IMR-90 (cell line): Measurements from ENCODE around the gene H2AZ1. TPM values are rescaled to one million over a fixed set of nuclear protein-coding genes. Genes with fewer than 3 reads are reported as not detected.

Source experiments
- ATAC-seq: fragments of 200-7000 bp; cut with Tn5 transposase; 2 replicates; pipeline ENCODE4 v1.9.1; 2020; ENCODE audit warnings: low read depth, mild to moderate bottlenecking, moderate library complexity
- BruUV-seq: library from RNA; stranded (reverse); fragments of 400-500 nt; replicated peaks from 2 replicates; lab custom pipeline; 2021; lab: Mats Ljungman, UMichigan
- CTCF ChIA-PET: fragments of 300-600 bp; formaldehyde crosslinking; extraction: SDS; loops from one replicate; lab custom pipeline; 2021; ENCODE audit warnings: antibody characterized with exemption; lab: Yijun Ruan, JAX
- POLR2A ChIA-PET: fragments of 300-600 bp; sonication (Branson Sonifier 250); formaldehyde crosslinking; loops from one replicate; lab custom pipeline; 2022; ENCODE audit warnings: antibody characterized with exemption; ENCODE audit not compliant: unreplicated experiment; lab: Charles Lee
- DNase-seq: peaks from one replicate; pipeline ENCODE4 v3.0.0; 2013
- H2AFZ ChIP-seq: replicated peaks from 2 replicates; pipeline ENCODE3; 2013; ENCODE audit warnings: low read length, mild to moderate bottlenecking; ENCODE audit not compliant: poor library complexity
- H2AK5ac ChIP-seq: 2 replicates; pipeline ENCODE4 v1.6.1; 2013; ENCODE audit warnings: low read depth, low read length, inconsistent platforms
- H2AK9ac ChIP-seq: replicated peaks from 2 replicates; pipeline ENCODE3; 2013; ENCODE audit warnings: mild to moderate bottlenecking, low read depth, low read length, moderate library complexity; ENCODE audit not compliant: poor library complexity
- H2BK120ac ChIP-seq: 2 replicates; pipeline ENCODE4 v1.6.1; 2013; ENCODE audit warnings: low read depth, low read length, inconsistent platforms
- H2BK15ac ChIP-seq: 3 replicates; pipeline ENCODE4 v1.6.1; 2013; ENCODE audit warnings: low read depth, low read length, inconsistent platforms
- H2BK20ac ChIP-seq: 2 replicates; pipeline ENCODE4 v1.6.1; 2013; ENCODE audit warnings: low read depth, mild to moderate bottlenecking, inconsistent platforms, low read length, moderate library complexity
- H2BK5ac ChIP-seq: 2 replicates; pipeline ENCODE4 v1.6.1; 2013; ENCODE audit warnings: mild to moderate bottlenecking, low read depth, low read length, inconsistent platforms; ENCODE audit not compliant: poor library complexity, severe bottlenecking
- H3K14ac ChIP-seq: replicated peaks from 2 replicates; pipeline ENCODE4 v1.6.1; 2013; ENCODE audit warnings: low read depth, low read length, inconsistent platforms
- H3K18ac ChIP-seq: 2 replicates; pipeline ENCODE4 v1.6.1; 2013; ENCODE audit warnings: low read depth, low read length, control low read depth
- H3K23ac ChIP-seq: 2 replicates; pipeline ENCODE4 v1.6.1; 2013; ENCODE audit warnings: low read depth, low read length, inconsistent platforms
- H3K27ac ChIP-seq: 2 replicates; pipeline ENCODE4 v1.5.1; 2013; ENCODE audit warnings: mild to moderate bottlenecking, control low read depth, low read length; ENCODE audit not compliant: insufficient read depth
- H3K27me3 ChIP-seq: 2 replicates; pipeline ENCODE4 v1.6.1; 2013; ENCODE audit warnings: low read length; ENCODE audit not compliant: control insufficient read depth, insufficient read depth
- H3K36me3 ChIP-seq: 2 replicates; pipeline ENCODE4 v1.6.1; 2013; ENCODE audit warnings: low read length, mixed read lengths; ENCODE audit not compliant: control insufficient read depth, insufficient read depth
- H3K4ac ChIP-seq: 2 replicates; pipeline ENCODE4 v1.6.1; 2013; ENCODE audit warnings: low read depth, low read length, inconsistent platforms
- H3K4me1 ChIP-seq: 2 replicates; pipeline ENCODE4 v1.6.1; 2013; ENCODE audit warnings: low read length, mixed read lengths; ENCODE audit not compliant: control insufficient read depth, insufficient read depth
- H3K4me2 ChIP-seq: 2 replicates; pipeline ENCODE4 v1.6.1; 2013; ENCODE audit warnings: low read depth, mild to moderate bottlenecking, control low read depth, low read length, moderate library complexity
- H3K4me3 ChIP-seq: 2 replicates; pipeline ENCODE4 v1.5.1; 2013; ENCODE audit warnings: low read depth, mild to moderate bottlenecking, control low read depth, low read length, moderate library complexity; ENCODE audit not compliant: insufficient read depth
- H3K56ac ChIP-seq: 2 replicates; pipeline ENCODE4 v1.6.1; 2013; ENCODE audit warnings: low read length, inconsistent platforms; ENCODE audit not compliant: insufficient read depth; ENCODE audit errors: extremely low read depth
- H3K79me1 ChIP-seq, 2 experiments: 2 replicates each; pipeline ENCODE4 v1.6.1; 2013; ENCODE audit warnings: low read length in 2 of 2, inconsistent platforms in 1 of 2, low read depth in 1 of 2
- H3K9ac ChIP-seq: 2 replicates; pipeline ENCODE4 v1.6.1; 2013; ENCODE audit warnings: low read depth, low read length, control low read depth
- H3K9me1 ChIP-seq: 2 replicates; pipeline ENCODE4 v1.6.1; 2013; ENCODE audit warnings: low read length, inconsistent platforms; ENCODE audit not compliant: insufficient read depth
- H3K9me3 ChIP-seq: 2 replicates; pipeline ENCODE4 v1.6.1; 2013; ENCODE audit warnings: low read length; ENCODE audit not compliant: control insufficient read depth, insufficient read depth
- H4K20me1 ChIP-seq: 2 replicates; pipeline ENCODE4 v1.6.1; 2013; ENCODE audit warnings: low read length, inconsistent platforms; ENCODE audit not compliant: insufficient read depth
- H4K5ac ChIP-seq: 2 replicates; pipeline ENCODE4 v1.6.1; 2013; ENCODE audit warnings: mild to moderate bottlenecking, low read depth, low read length, control low read depth
- H4K8ac ChIP-seq, 2 experiments: 2 replicates each; pipeline ENCODE4 v1.6.1; 2013; ENCODE audit warnings: low read depth in 2 of 2, low read length in 2 of 2, control low read depth in 1 of 2, inconsistent platforms in 1 of 2
- H4K91ac ChIP-seq: 2 replicates; pipeline ENCODE4 v1.6.1; 2013; ENCODE audit warnings: low read depth, low read length, inconsistent platforms; ENCODE audit not compliant: insufficient read depth
- BHLHE40 ChIP-seq: fragments of 150-350 bp; IDR thresholded peaks from 2 replicates; pipeline ENCODE4 v1.6.1; 2016; ENCODE audit warnings: mild to moderate bottlenecking, low read depth, low read length
- CEBPB ChIP-seq: IDR thresholded peaks from 2 replicates; pipeline ENCODE4 v1.6.1; 2012; ENCODE audit warnings: low read depth, low read length, improper control_type of control experiment
- CHD1 ChIP-seq: IDR thresholded peaks from 2 replicates; pipeline ENCODE4 v1.6.1; 2012; ENCODE audit warnings: low read depth, low read length, improper control_type of control experiment
- CTCF ChIP-seq: conservative IDR thresholded peaks from 2 replicates; pipeline ENCODE4 v1.5.1; 2012; ENCODE audit warnings: mild to moderate bottlenecking, low read depth, low read length, improper control_type of control experiment
- FOS ChIP-seq: fragments of 150-350 bp; IDR thresholded peaks from 2 replicates; pipeline ENCODE4 v1.6.1; 2016; ENCODE audit warnings: low read depth, low read length
- MAFK ChIP-seq: IDR thresholded peaks from 2 replicates; pipeline ENCODE4 v1.6.1; 2012; ENCODE audit warnings: low read depth, low read length, improper control_type of control experiment
- MAZ ChIP-seq: IDR thresholded peaks from 2 replicates; pipeline ENCODE4 v1.6.1; 2012; ENCODE audit warnings: low read depth, mild to moderate bottlenecking, low read length, improper control_type of control experiment, moderate library complexity, borderline replicate concordance
- MXI1 ChIP-seq: IDR thresholded peaks from 2 replicates; pipeline ENCODE4 v1.6.1; 2012; ENCODE audit warnings: low read depth, mild to moderate bottlenecking, low read length, moderate library complexity, borderline replicate concordance
- NFE2L2 ChIP-seq: fragments of 150-350 bp; IDR thresholded peaks from 2 replicates; pipeline ENCODE4 v1.6.1; 2016; ENCODE audit warnings: low read depth, mild to moderate bottlenecking, low read length
- POLR2A ChIP-seq: IDR thresholded peaks from 2 replicates; pipeline ENCODE4 v1.6.1; 2012; ENCODE audit warnings: mild to moderate bottlenecking, low read depth, low read length
- RAD21 ChIP-seq: IDR thresholded peaks from 2 replicates; pipeline ENCODE4 v1.6.1; 2012; ENCODE audit warnings: low read length, improper control_type of control experiment
- RCOR1 ChIP-seq: IDR thresholded peaks from 2 replicates; pipeline ENCODE4 v1.6.1; 2012; ENCODE audit warnings: mild to moderate bottlenecking, low read length, improper control_type of control experiment; ENCODE audit not compliant: insufficient replicate concordance
- RFX5 ChIP-seq: IDR thresholded peaks from 2 replicates; pipeline ENCODE4 v1.8.0; 2012; ENCODE audit warnings: low read depth, mild to moderate bottlenecking, low read length, moderate library complexity
- SMC3 ChIP-seq: fragments of 150-350 bp; IDR thresholded peaks from 2 replicates; pipeline ENCODE4 v1.6.1; 2016; ENCODE audit warnings: low read depth, mild to moderate bottlenecking, antibody characterized with exemption, low read length, moderate library complexity
- WGBS, 2 experiments: methylation state at CpG; one replicate each; pipeline versions ENCODE4 v1.1.5 to v1.1.7; 2013; ENCODE audit warnings: missing lambda C conversion rate in 2 of 2; ENCODE audit not compliant: insufficient read length in 1 of 2; ENCODE audit errors: extremely low coverage in 2 of 2; 5-methylcytosine and 5-hydroxymethylcytosine counted together
- dilution Hi-C: fragments of 300-500 bp; cut with HindIII; formaldehyde crosslinking; loops from one replicate; pipeline ENCODE4 v1.14.3; 2018; ENCODE audit warnings: low sequenced_read_pairs; ENCODE audit not compliant: unreplicated experiment
- in situ Hi-C: fragments of 300-500 bp; cut with MboI; formaldehyde crosslinking; loops from 3 replicates; pipeline ENCODE4 v1.14.3; 2019; ENCODE audit warnings: low sequenced_read_pairs, inconsistent platforms, mixed read lengths
- intact Hi-C: fragments of 100-400 bp; cut with micrococcal nuclease; formaldehyde crosslinking; loops from 2 replicates; pipeline ENCODE4 v1.10.0; 2022
- polyA plus RNA-seq, 3 experiments: library from polyadenylated mRNA; depleted of rRNA; stranded (reverse); fragments of >200 nt; gene quantifications; 2 replicates each; pipeline ENCODE4 v1.2.3, GENCODE V29; 2012; ENCODE audit warnings: low replicate concordance in 1 of 3
- total RNA-seq: library from RNA; depleted of rRNA; stranded (reverse); fragments of >200 nt; gene quantifications from 2 replicates; pipeline ENCODE4 v1.2.3, GENCODE V29; 2012
- TF ChIP-seq, protein P1 (sequence below): fragments of 150-350 bp; IDR thresholded peaks from 2 replicates; pipeline ENCODE4 v1.6.1; 2016; ENCODE audit warnings: low read depth, mild to moderate bottlenecking, low read length, moderate library complexity, borderline replicate concordance
- TF ChIP-seq, protein P2 (sequence below): fragments of 150-350 bp; IDR thresholded peaks from 2 replicates; pipeline ENCODE4 v1.6.1; 2017; ENCODE audit warnings: mild to moderate bottlenecking, antibody characterized with exemption, low read length, low read depth

H2AZ1 gene
- total and polyA plus RNA-seq, 2 of the 4 experiments (the other 2 are of a cell fraction): 456 to 1,129 TPM

DNA sequence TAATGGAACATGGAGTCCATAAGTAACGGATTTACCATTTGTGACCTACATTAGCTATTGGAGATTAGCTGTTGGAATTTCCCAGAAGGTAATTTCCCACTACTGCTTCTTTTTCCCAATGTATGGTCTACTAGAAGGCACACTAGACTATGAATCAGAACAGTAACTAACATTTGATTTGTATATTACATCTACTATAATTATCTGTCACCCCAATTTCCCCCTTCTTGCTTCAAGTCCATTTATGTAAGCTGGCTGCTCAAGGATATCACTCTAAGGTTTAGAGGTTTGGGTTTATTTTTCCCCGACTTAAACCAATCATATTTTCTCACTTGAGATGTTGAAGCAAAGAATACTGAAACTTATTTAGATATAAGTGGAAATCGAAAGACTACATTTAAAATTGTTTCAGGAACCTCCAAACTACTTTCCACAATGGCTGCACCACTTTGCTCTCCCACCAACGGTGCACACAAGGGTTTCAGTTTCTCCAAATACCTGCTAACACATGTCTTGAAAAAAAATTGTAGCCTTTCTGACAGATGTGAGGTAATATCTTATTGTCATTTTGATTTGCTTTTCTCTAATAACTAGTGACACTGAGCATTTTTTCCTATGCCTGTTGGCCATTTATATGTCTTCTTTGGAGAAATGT lies 33.3 kb upstream of the H2AZ1 start:
- Histone ChIP-seq H3K4ac (no peak overlapping the region), H4K5ac (no peak overlapping the region), H3K9me3 (no peaks in the 10 kb centered on the region), H3K79me1 (no peaks in the 10 kb centered on the region), H2AK5ac (no peak overlapping the region), H3K18ac (no peak overlapping the region), H3K4me1 (no peaks in the 10 kb centered on the region), H3K27ac (no peak overlapping the region), H3K36me3 (no peaks in the 10 kb centered on the region), H2BK5ac (no peak overlapping the region), H3K4me2 (no peak overlapping the region), H2BK120ac (no peak overlapping the region), H2AFZ (no peak overlapping the region), H3K14ac (no peak overlapping the region), H2BK20ac (no peak overlapping the region), H3K9me1 (0 out of 2 replicates have a peak, but pooled peaks cover 3% of the 10 kb centered on the region), H4K20me1 (no peaks in the 10 kb centered on the region), H2AK9ac (no peak overlapping the region), H3K9ac (no peak overlapping the region), H4K8ac (no peak overlapping the region), H3K56ac (no peak overlapping the region), H4K91ac (no peak overlapping the region), H3K27me3 (no peaks in the 10 kb centered on the region), H3K23ac (no peak overlapping the region), H2BK15ac (no peak overlapping the region), H3K4me3 (no peak overlapping the region)
- DNase-seq (no peak), ATAC-seq (no peak)
- intact Hi-C loops: no loop called here
- no TSS peak for BruUV-seq
- CTCF ChIA-PET: interaction anchor here (0.6 kb wide), 1 partner anchor 1232 kb away, joined by 3 read pairs; no protein-coding TSS in a partner anchor
- TF ChIP-seq RFX5 (no peak), RAD21 (no peak), BHLHE40 (no peak), MAZ (no peak), RCOR1 (no peak), CTCF (no peak), MXI1 (no peak), MAFK (no peak), POLR2A (no peak), NFE2L2 (no peak), CEBPB (no peak), FOS (no peak), CHD1 (no peak), SMC3 (no peak)
- TF ChIP-seq, protein P1, sequence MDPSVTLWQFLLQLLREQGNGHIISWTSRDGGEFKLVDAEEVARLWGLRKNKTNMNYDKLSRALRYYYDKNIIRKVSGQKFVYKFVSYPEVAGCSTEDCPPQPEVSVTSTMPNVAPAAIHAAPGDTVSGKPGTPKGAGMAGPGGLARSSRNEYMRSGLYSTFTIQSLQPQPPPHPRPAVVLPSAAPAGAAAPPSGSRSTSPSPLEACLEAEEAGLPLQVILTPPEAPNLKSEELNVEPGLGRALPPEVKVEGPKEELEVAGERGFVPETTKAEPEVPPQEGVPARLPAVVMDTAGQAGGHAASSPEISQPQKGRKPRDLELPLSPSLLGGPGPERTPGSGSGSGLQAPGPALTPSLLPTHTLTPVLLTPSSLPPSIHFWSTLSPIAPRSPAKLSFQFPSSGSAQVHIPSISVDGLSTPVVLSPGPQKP: no peak
- TF ChIP-seq, protein P2, sequence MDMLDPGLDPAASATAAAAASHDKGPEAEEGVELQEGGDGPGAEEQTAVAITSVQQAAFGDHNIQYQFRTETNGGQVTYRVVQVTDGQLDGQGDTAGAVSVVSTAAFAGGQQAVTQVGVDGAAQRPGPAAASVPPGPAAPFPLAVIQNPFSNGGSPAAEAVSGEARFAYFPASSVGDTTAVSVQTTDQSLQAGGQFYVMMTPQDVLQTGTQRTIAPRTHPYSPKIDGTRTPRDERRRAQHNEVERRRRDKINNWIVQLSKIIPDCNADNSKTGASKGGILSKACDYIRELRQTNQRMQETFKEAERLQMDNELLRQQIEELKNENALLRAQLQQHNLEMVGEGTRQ: no peak
- POLR2A ChIA-PET: no interaction called here
- no CpG with 5 or more reads among the region's 4 CpGs for WGBS, 2 experiments
- dilution Hi-C loops: no loop called here
- in situ Hi-C loops: no loop called here
